Muscle of leg (tissue), 11 donors: ENCODE data around the gene CLDN24. TPM values are rescaled to one million over a fixed set of nuclear protein-coding genes. Genes with fewer than 3 reads are reported as not detected.

Experiments
- DNase-seq: peaks from one replicate; pipeline ENCODE4 v3.0.0; 2013
- H3K27ac ChIP-seq: one replicate; pipeline ENCODE4 v1.5.1; 2013; ENCODE audit warnings: mild to moderate bottlenecking, low read length, control low read depth
- H3K27me3 ChIP-seq: one replicate; pipeline ENCODE4 v1.6.1; 2013; ENCODE audit warnings: low read length; ENCODE audit not compliant: control insufficient read depth, insufficient read depth
- H3K36me3 ChIP-seq: one replicate; pipeline ENCODE4 v1.6.1; 2013; ENCODE audit warnings: low read length; ENCODE audit not compliant: control insufficient read depth, insufficient read depth
- H3K4me1 ChIP-seq: one replicate; pipeline ENCODE4 v1.6.1; 2013; ENCODE audit warnings: low read length; ENCODE audit not compliant: control insufficient read depth, insufficient read depth
- H3K4me3 ChIP-seq: one replicate; pipeline ENCODE4 v1.5.1; 2013; ENCODE audit warnings: low read length, control low read depth
- H3K9me3 ChIP-seq: replicated peaks from 2 replicates; pipeline ENCODE4 v1.6.1; 2013; ENCODE audit warnings: low read depth, low read length; ENCODE audit not compliant: control insufficient read depth
- WGBS: methylation state at CpG from one replicate; pipeline ENCODE4 v1.1.5; 2013; ENCODE audit warnings: missing lambda C conversion rate; ENCODE audit not compliant: insufficient coverage; 5-methylcytosine and 5-hydroxymethylcytosine counted together
- polyA plus RNA-seq, 8 donors: library from polyadenylated mRNA; unstranded; fragments of 120-200 nt; gene quantifications; one replicate each; pipeline versions ENCODE4 v1.2.1 to v1.2.3, GENCODE V29; 2013; ENCODE audit warnings: inconsistent platforms in 1 of 8, low replicate concordance in 1 of 8; ENCODE audit not compliant: insufficient read length in 8 of 8, insufficient read depth in 1 of 8
- total RNA-seq: library from RNA; stranded (reverse); fragments of 120-200 nt; gene quantifications from one replicate; pipeline ENCODE4 v1.2.4, GENCODE V29; 2013

Gene CLDN24
- total and polyA plus RNA-seq, 9 donors: 0.34 TPM; not detected in 8

- H3K9me3 ChIP-seq: no peaks in the 10 kb centered on the region
- H3K36me3 ChIP-seq: peaks cover 6% of the 10 kb centered on the region
- H3K27me3 ChIP-seq: no peaks in the 10 kb centered on the region
- no peaks in the 10 kb centered on the region for H3K4me1 ChIP-seq
- DNase-seq: no peak
- no peak overlapping the region for H3K4me3 ChIP-seq
- no CpG with 5 or more reads among the region's 3 CpGs for WGBS
- H3K27ac ChIP-seq: no peak overlapping the region
Measured at GRCh38 chr4:183306811-183307210, 15.4 kb downstream of the CLDN24 start.

- H3K4me3 ChIP-seq: no peak overlapping the region
- no CpG with 5 or more reads among the region's 2 CpGs for WGBS
Measured at GRCh38 chr4:183304538-183304937, 17.7 kb downstream of the CLDN24 start.

DNA sequence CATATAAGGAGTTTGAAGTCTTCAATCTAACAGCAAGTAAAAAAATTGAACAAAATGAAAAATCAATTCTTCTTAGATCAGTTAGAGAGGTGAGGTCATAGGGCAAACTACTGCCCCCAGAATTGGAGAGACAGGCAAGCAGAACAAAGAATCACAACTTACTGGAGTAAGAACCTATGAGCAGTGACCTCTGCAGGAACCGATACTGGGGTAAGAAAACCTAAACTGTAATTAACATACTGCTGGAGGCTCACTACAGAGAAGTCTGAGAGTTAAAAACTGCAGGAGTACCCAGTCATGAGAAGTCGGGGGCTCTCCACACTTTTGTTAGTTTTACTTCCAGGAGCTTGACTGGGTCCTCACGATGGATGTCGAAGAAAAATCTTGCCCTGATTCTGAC lies 18.2 kb downstream of the CLDN24 start:
- H3K27ac ChIP-seq: no peak overlapping the region
- no peaks in the 10 kb centered on the region for H3K27me3 ChIP-seq
- 100% methylated on average over 1 of the region's 4 CpGs for WGBS

More at GRCh38 chr4:183304538-183304937, 17.7 kb downstream of the CLDN24 start:
- Histone ChIP-seq H3K4me1 (no peaks in the 10 kb centered on the region), H3K9me3 (no peaks in the 10 kb centered on the region), H3K36me3 (peaks cover 3% of the 10 kb centered on the region), H3K27me3 (no peaks in the 10 kb centered on the region), H3K27ac (no peak overlapping the region)
- no peak for DNase-seq

DNA sequence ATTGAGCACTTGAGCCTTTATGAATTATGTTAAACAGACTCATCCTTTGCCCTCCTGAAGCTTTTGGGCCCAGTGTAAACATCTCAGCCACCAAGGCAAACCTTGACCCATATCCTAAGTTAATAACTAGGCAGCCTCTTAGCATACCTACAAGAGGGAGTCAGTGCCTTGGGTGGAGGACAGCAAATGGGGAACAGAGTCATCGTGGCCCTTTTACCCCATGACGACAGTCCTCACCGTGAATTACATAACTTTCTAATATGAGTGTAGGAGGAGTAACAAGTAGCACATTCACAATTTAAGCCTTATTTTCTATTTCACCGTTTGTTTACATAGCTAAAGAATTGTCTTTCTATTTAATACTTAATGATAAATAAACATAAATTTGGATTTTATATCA lies 18.9 kb downstream of the CLDN24 start:
- H3K27me3 ChIP-seq: no peaks in the 10 kb centered on the region
- no peak overlapping the region for H3K27ac ChIP-seq
- H3K9me3 ChIP-seq: no peaks in the 10 kb centered on the region
- H3K4me3 ChIP-seq: no peak overlapping the region
- H3K36me3 ChIP-seq: peaks cover 3% of the 10 kb centered on the region
- no peaks in the 10 kb centered on the region for H3K4me1 ChIP-seq
- WGBS: no CpG with 5 or more reads among the region's 4 CpGs
- DNase-seq: no peak

More for the DNA sequence above, 18.2 kb downstream of the CLDN24 start:
- H3K4me3 ChIP-seq: no peak overlapping the region
- no peaks in the 10 kb centered on the region for H3K9me3 ChIP-seq
- DNase-seq: no peak
- no peaks in the 10 kb centered on the region for H3K4me1 ChIP-seq
- H3K36me3 ChIP-seq: peaks cover 3% of the 10 kb centered on the region

DNA sequence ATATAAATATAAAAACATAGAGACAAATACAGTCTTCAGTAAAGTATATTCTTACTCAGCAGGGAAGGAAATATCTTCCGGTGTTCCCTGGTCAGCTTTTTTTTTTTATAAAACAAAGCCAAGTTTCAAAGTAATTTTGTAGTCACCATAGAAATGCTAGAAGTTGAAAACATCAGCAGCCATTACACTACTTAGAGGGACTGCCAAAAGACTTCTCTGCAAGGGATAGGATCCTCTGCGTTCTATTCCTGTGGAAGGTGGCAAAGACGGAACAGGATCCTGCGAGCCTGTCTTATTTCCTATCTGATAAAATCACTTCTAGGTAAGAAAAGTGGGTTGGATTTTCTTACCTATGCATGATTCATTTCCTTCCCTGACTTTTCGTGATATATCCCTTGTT lies 21.6 kb downstream of the CLDN24 start:
- H3K4me3 ChIP-seq: no peak overlapping the region
- H3K36me3 ChIP-seq: peaks cover 14% of the 10 kb centered on the region
- no peak overlapping the region for H3K27ac ChIP-seq
- H3K9me3 ChIP-seq: no peaks in the 10 kb centered on the region
- peak; percentile 82 for DNase-seq
- H3K4me1 ChIP-seq: no peaks in the 10 kb centered on the region
- WGBS: no CpG with 5 or more reads among the region's 5 CpGs
- H3K27me3 ChIP-seq: no peaks in the 10 kb centered on the region

DNA sequence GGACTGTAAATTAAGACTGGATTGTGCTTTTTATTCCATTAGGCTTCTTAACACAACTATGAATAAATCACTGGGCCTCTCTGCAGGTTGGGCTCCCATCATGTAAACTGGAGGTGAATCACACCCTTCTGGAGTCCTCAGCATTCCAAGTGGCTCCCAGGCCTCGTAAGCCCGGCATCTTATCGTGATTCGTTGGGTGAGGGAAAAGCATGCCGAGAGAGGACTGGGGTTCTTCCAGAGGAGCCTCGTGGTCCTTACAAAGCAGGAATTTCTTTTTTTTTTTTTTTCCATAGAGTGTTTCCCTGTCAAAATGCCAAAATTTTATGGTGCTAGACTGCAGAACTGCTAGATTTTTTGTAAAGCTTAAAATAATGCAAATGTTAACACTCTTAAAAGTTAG lies 22.2 kb downstream of the CLDN24 start:
- DNase-seq: peak; percentile 63
- H3K36me3 ChIP-seq: peaks cover 19% of the 10 kb centered on the region
- H3K27ac ChIP-seq: no peak overlapping the region

GRCh38 chr4:183299464-183299863 lies 22.8 kb downstream of the CLDN24 start:
- H3K4me1 ChIP-seq: no peaks in the 10 kb centered on the region
- WGBS: 57% methylated on average over 1 of the region's 2 CpGs

More for the DNA sequence above, 22.2 kb downstream of the CLDN24 start:
- H3K27me3 ChIP-seq: no peaks in the 10 kb centered on the region
- no peaks in the 10 kb centered on the region for H3K9me3 ChIP-seq
- H3K4me3 ChIP-seq: no peak overlapping the region
- WGBS: no CpG with 5 or more reads among the region's 6 CpGs
- no peaks in the 10 kb centered on the region for H3K4me1 ChIP-seq

GRCh38 chr4:183297675-183298074 lies 24.6 kb downstream of the CLDN24 start:
- Histone ChIP-seq H3K27ac (no peak overlapping the region), H3K27me3 (no peaks in the 10 kb centered on the region), H3K36me3 (peaks cover 23% of the 10 kb centered on the region), H3K4me3 (no peak overlapping the region), H3K4me1 (no peaks in the 10 kb centered on the region), H3K9me3 (no peaks in the 10 kb centered on the region)
- WGBS: no CpG with 5 or more reads among the region's 3 CpGs
- no peak for DNase-seq

More at GRCh38 chr4:183299464-183299863, 22.8 kb downstream of the CLDN24 start:
- no peaks in the 10 kb centered on the region for H3K27me3 ChIP-seq
- H3K9me3 ChIP-seq: no peaks in the 10 kb centered on the region
- H3K36me3 ChIP-seq: peaks cover 23% of the 10 kb centered on the region
- no peak overlapping the region for H3K4me3 ChIP-seq
- peak overlapping the region; percentile 17 for H3K27ac ChIP-seq
- peak; percentile 7 for DNase-seq

GRCh38 chr4:183295711-183296110 lies 26.5 kb downstream of the CLDN24 start:
- Histone ChIP-seq H3K27ac (no peak overlapping the region), H3K4me1 (no peaks in the 10 kb centered on the region), H3K9me3 (no peaks in the 10 kb centered on the region), H3K36me3 (peaks cover 25% of the 10 kb centered on the region), H3K4me3 (no peak overlapping the region), H3K27me3 (no peaks in the 10 kb centered on the region)
- WGBS: 85% methylated on average over 6 of the region's 10 CpGs
- no peak for DNase-seq

DNA sequence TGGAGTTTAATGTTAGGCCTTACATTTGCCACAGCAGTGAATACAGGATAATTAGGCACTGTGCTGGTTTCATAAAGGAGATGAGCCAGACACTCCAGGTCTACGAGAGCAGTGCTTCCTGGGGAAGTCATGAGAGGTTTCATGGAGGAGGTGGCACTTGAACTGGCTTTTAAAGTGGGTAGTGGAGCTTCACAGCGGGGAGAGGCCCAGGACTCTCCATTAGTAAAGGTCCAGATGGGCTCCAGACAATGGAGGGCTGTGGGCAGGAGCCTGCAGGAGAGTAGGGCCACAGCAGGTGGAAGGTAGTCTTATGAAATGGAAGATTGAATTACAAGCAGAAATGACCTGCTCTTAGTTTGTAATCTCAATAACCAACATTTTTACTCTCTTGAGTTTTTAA lies 31.2 kb downstream of the CLDN24 start:
- H3K27ac ChIP-seq: no peak overlapping the region
- no peaks in the 10 kb centered on the region for H3K4me1 ChIP-seq
- H3K4me3 ChIP-seq: no peak overlapping the region
- H3K9me3 ChIP-seq: no peaks in the 10 kb centered on the region
- peaks cover 44% of the 10 kb centered on the region for H3K36me3 ChIP-seq
- H3K27me3 ChIP-seq: no peaks in the 10 kb centered on the region
- 100% methylated on average over 1 of the region's 2 CpGs for WGBS
- DNase-seq: no peak

- Histone ChIP-seq H3K9me3 (no peaks in the 10 kb centered on the region), H3K4me1 (no peaks in the 10 kb centered on the region), H3K4me3 (no peak overlapping the region), H3K36me3 (peaks cover 39% of the 10 kb centered on the region), H3K27me3 (no peaks in the 10 kb centered on the region), H3K27ac (no peak overlapping the region)
- 100% methylated on average over 1 of the region's 5 CpGs for WGBS
- no peak for DNase-seq
Measured at GRCh38 chr4:183289688-183290087, 32.5 kb downstream of the CLDN24 start.
